ENCODE results near the gene GNA14. TPM values are rescaled to one million over a fixed set of nuclear protein-coding genes. Genes with fewer than 3 reads are reported as not detected.

GNA14 gene
- total RNA-seq, 2 experiments from 2014 or later: not detected

- Mint-ChIP-seq H3K9me3 (ENCODE audit: insufficient read depth) (no peaks in the 10 kb centered on the region), H3K27me3 (ENCODE audit: low read depth) (no peaks in the 10 kb centered on the region), H3K4me3 (no peak overlapping the region), H3K27ac (no peak overlapping the region), H3K36me3 (ENCODE audit: low read depth) (no peaks in the 10 kb centered on the region), H3K4me1 (ENCODE audit: low read depth) (no peaks in the 10 kb centered on the region)
- ChIA-PET CTCF (no interaction called here), POLR2A (no interaction called here)
- no peak for ATAC-seq
- DNase-seq: no peak
These were observed 24.1 kb upstream of the GNA14 start for GRCh38 chr9:77672183-77672582.

DNA sequence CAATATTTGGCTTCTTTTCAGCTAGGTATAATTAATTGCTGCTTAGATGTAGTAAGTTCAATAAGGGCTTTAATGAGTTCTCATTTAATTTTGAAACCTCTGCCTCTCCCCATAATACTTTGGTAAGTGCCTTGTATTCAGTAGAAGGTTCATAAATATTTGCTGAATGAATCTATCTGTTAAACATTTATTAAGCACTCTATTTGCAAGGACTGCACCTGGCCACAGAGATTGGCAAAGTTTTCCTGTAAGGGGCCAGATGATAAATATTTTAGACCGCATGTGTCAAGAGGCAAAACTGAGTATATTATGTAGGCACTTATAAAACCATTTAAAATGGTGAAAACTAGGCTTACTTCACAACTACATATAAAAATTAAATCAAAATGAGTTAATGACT lies 19.0 kb upstream of the GNA14 start:
- no peaks in the 10 kb centered on the region for H3K36me3 Mint-ChIP-seq (ENCODE audit: low read depth)
- CTCF ChIA-PET: no interaction called here
- POLR2A ChIA-PET: no interaction called here
- peaks cover 2% of the 10 kb centered on the region for H3K27me3 Mint-ChIP-seq (ENCODE audit: low read depth)
- DNase-seq: no peak
- H3K9me3 Mint-ChIP-seq (ENCODE audit: insufficient read depth): no peaks in the 10 kb centered on the region
- no peak overlapping the region for H3K4me3 Mint-ChIP-seq
- ATAC-seq: no peak
- H3K4me1 Mint-ChIP-seq (ENCODE audit: low read depth): no peaks in the 10 kb centered on the region
- no peak overlapping the region for H3K27ac Mint-ChIP-seq

- DNase-seq (no peak), ATAC-seq (no peak)
- Mint-ChIP-seq H3K27ac (no peak overlapping the region), H3K9me3 (ENCODE audit: insufficient read depth) (no peaks in the 10 kb centered on the region), H3K36me3 (ENCODE audit: low read depth) (no peaks in the 10 kb centered on the region), H3K4me1 (ENCODE audit: low read depth) (no peaks in the 10 kb centered on the region), H3K4me3 (no peak overlapping the region), H3K27me3 (ENCODE audit: low read depth) (peaks cover 2% of the 10 kb centered on the region)
- ChIA-PET CTCF (no interaction called here), POLR2A (no interaction called here)
These were observed 15.6 kb upstream of the GNA14 start for GRCh38 chr9:77663754-77664153.

DNA sequence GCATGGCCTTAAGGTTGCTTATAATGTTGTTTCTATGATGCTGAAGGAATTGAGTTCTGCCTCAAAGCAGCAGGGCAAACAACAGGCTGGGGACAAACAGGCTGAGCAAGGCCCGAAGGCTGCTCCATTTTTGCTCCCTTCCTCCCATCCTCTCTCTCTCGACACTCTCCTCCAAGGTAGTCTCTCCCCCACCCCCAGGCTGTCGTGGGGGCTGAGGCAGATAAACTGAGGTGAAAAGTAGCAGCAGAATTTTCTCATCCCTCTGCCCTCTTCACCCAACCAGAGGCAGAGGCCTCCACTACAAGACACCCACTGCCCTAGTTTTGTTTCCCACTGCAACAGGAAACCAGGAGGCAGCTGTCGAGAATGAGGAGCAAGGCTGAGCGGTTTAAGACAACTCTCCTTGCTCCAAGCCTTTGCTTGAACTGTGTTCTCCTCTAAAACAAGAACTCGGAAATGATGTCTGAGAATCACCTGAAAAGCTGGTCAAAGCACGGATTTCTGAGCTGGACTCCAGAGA lies 13.5 kb upstream of the GNA14 start:
- Mint-ChIP-seq H3K4me1 (ENCODE audit: low read depth) (no peaks in the 10 kb centered on the region), H3K27me3 (ENCODE audit: low read depth) (peaks cover 2% of the 10 kb centered on the region), H3K27ac (no peak overlapping the region), H3K4me3 (no peak overlapping the region), H3K36me3 (ENCODE audit: low read depth) (no peaks in the 10 kb centered on the region), H3K9me3 (ENCODE audit: insufficient read depth) (no peaks in the 10 kb centered on the region)
- DNase-seq (no peak), ATAC-seq (no peak)
- CTCF ChIA-PET: no interaction called here
- POLR2A ChIA-PET: no interaction called here

DNA sequence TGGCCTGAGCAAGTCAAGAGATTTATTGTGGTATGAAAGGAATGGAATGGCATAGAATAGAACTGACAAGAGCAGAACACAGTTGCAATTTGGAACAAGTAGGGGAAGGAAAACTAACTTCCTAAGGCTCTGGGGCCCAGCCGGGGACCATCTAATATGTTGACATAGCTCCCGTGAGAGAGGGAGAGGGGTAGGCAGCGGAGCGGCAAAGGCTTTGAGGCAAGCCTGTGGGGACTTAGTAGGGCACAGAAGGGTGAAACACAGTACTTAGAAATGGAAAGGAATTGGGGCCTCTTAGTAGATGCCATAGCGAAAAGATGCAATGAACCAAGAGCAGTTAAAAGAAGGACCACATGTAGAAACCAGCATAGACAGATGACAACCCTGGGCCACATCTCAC lies 11.8 kb upstream of the GNA14 start:
- Mint-ChIP-seq H3K4me1 (ENCODE audit: low read depth) (no peaks in the 10 kb centered on the region), H3K27me3 (ENCODE audit: low read depth) (peaks cover 2% of the 10 kb centered on the region), H3K27ac (no peak overlapping the region), H3K36me3 (ENCODE audit: low read depth) (no peaks in the 10 kb centered on the region), H3K9me3 (ENCODE audit: insufficient read depth) (no peaks in the 10 kb centered on the region), H3K4me3 (no peak overlapping the region)
- no peak for DNase-seq
- no peak for ATAC-seq
- ChIA-PET CTCF (no interaction called here), POLR2A (no interaction called here)

GRCh38 chr9:77651203-77651602 lies 3.1 kb upstream of the GNA14 start:
- no peak for ATAC-seq
- Mint-ChIP-seq H3K4me3 (no peak overlapping the region), H3K4me1 (ENCODE audit: low read depth) (peaks cover 8% of the 10 kb centered on the region), H3K36me3 (ENCODE audit: low read depth) (peaks cover 2% of the 10 kb centered on the region), H3K27ac (no peak overlapping the region), H3K27me3 (ENCODE audit: low read depth) (peaks cover 37% of the 10 kb centered on the region), H3K9me3 (ENCODE audit: insufficient read depth) (no peaks in the 10 kb centered on the region)
- CTCF ChIA-PET: no interaction called here
- POLR2A ChIA-PET: no interaction called here
- no peak for DNase-seq

- Mint-ChIP-seq H3K4me1 (ENCODE audit: low read depth) (peaks cover 8% of the 10 kb centered on the region), H3K36me3 (ENCODE audit: low read depth) (peaks cover 2% of the 10 kb centered on the region), H3K27ac (no peak overlapping the region), H3K27me3 (ENCODE audit: low read depth) (peaks cover 51% of the 10 kb centered on the region), H3K9me3 (ENCODE audit: insufficient read depth) (no peaks in the 10 kb centered on the region), H3K4me3 (peak overlapping the region; percentile 38)
- POLR2A ChIA-PET: no interaction called here
- DNase-seq: no peak
- ATAC-seq: no peak
- CTCF ChIA-PET: interaction anchor here (1.2 kb wide), 2 partner anchors 216 to 386 kb away, joined by 3 read pairs; no protein-coding TSS in a partner anchor
These were observed 1.1 kb upstream of the GNA14 start for GRCh38 chr9:77649109-77649812.

DNA sequence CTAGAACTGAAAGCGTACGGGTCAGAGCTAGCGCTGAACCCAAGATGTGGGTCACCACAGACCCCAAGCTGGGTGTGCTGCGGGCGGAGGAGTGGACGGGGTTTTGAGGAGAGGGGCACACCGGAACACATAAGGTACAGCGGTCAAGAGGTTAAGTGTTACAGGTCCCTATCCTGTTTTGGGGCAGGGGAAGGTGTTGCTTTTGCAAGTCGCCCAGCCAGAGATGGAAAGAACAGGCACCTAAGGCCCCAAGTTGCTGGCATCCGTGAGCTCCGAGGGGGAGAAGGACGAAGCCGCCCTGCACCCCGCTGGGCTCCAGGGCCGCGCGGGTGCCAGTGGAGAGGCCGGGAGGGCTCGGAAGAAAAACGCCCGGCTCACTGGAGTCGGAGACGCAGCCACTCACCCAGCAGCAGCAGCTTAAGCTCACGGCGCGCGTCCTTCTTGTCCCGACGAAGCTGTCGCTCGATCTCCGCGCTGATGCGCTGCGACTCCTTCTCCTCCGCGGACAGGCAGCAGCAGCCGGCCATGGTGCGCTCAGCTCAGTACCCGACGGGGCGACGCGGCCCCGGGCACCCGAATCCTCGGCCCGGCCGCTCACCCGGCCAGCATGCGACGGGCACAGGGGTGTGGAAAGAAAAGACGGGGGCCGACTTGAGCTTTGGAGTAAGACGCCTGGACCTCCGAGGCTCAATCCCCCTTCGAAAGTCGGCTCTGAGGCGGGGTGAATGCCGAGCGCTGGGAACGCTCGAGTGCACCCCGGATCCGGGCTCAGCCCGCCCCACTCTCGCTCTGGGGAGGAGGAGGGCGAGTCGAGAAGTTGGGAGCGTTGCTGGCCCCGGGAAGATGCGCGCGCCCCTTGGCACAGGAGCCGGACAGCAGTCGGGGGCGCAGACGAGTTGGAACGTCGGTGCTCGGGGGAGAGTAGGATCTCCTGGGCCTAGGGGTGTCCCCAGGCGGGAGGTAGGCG lies 572 bp downstream of the GNA14 start:
- POLR2A ChIA-PET: no interaction called here
- Mint-ChIP-seq H3K4me1 (ENCODE audit: low read depth) (peaks cover 8% of the 10 kb centered on the region), H3K9me3 (ENCODE audit: insufficient read depth) (no peaks in the 10 kb centered on the region), H3K27ac (no peak overlapping the region), H3K36me3 (ENCODE audit: low read depth) (peaks cover 2% of the 10 kb centered on the region), H3K4me3 (peak overlapping the region; percentile 43), H3K27me3 (ENCODE audit: low read depth) (peaks cover 48% of the 10 kb centered on the region)
- CTCF ChIA-PET: interaction anchor here (0.9 to 2.0 kb wide), 5 partner anchors 9 to 388 kb away, joined by 3 to 4 read pairs (median 3); no protein-coding TSS in a partner anchor
- DNase-seq: peak; percentile 27
- peak; percentile 39 for ATAC-seq

- Mint-ChIP-seq H3K4me3 (no peak overlapping the region), H3K27ac (no peak overlapping the region), H3K4me1 (ENCODE audit: low read depth) (peaks cover 8% of the 10 kb centered on the region), H3K9me3 (ENCODE audit: insufficient read depth) (no peaks in the 10 kb centered on the region), H3K36me3 (ENCODE audit: low read depth) (peaks cover 2% of the 10 kb centered on the region), H3K27me3 (ENCODE audit: low read depth) (peaks cover 40% of the 10 kb centered on the region)
- POLR2A ChIA-PET: no interaction called here
- CTCF ChIA-PET: no interaction called here
- DNase-seq (no peak), ATAC-seq (no peak)
These were observed 4.3 kb downstream of the GNA14 start for GRCh38 chr9:77643871-77644270.

DNA sequence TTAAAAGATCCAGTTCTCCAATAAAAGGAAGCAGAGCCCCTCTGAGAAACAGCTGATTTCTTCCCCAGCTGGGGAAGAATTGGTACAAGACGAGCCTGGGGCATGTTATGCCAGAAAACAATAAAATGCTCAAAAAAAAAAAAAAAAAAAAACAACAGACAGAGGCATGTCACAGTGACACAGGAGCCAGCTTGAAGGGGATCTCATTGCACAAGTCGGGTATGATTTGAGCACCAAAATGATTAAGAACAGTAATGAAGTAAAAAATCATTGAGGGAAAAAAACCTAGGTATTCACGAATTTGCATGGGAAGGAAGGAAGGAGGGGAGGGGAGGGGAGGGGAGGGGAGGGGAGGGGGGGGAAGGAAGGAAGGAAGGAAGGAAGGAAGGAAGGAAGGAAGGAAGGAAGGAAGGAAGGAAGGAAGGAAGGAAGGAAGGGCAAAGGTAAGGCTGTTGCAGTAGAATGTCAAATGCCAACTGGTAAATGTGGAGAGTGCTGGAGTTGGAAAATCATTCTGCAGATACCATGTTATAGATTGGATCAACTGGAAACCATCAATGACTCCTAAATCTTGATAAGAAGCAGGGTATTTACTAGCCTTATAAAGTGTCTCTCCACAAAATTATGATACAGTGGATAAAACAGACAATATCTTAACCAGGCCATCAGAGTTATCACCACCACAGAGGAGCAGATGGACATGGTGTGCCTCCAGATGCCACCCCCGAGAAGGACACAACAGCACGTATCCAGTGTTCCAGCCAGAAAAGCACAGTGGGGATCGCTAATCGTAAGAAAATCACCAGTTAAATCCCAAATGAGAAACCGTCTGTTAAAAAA lies 7.2 kb downstream of the GNA14 start:
- ATAC-seq: no peak
- Mint-ChIP-seq H3K36me3 (ENCODE audit: low read depth) (no peaks in the 10 kb centered on the region), H3K9me3 (ENCODE audit: insufficient read depth) (no peaks in the 10 kb centered on the region)

GRCh38 chr9:77632652-77633051 lies 15.5 kb downstream of the GNA14 start:
- CTCF ChIA-PET: no interaction called here
- ATAC-seq (no peak), DNase-seq (no peak)
- peaks cover 3% of the 10 kb centered on the region for H3K9me3 Mint-ChIP-seq (ENCODE audit: insufficient read depth)
- no peaks in the 10 kb centered on the region for H3K4me1 Mint-ChIP-seq (ENCODE audit: low read depth)
- no peaks in the 10 kb centered on the region for H3K36me3 Mint-ChIP-seq (ENCODE audit: low read depth)
- H3K4me3 Mint-ChIP-seq: no peak overlapping the region
- POLR2A ChIA-PET: interaction anchor here (0.6 kb wide), 1 partner anchor 149 kb away, joined by 3 read pairs; no protein-coding TSS in a partner anchor
- no peak overlapping the region for H3K27ac Mint-ChIP-seq
- H3K27me3 Mint-ChIP-seq (ENCODE audit: low read depth): peaks cover 5% of the 10 kb centered on the region

More for the DNA sequence above, 7.2 kb downstream of the GNA14 start:
- ChIA-PET POLR2A (no interaction called here), CTCF (no interaction called here)
- Mint-ChIP-seq H3K4me1 (ENCODE audit: low read depth) (no peaks in the 10 kb centered on the region), H3K27me3 (ENCODE audit: low read depth) (peaks cover 28% of the 10 kb centered on the region), H3K27ac (no peak overlapping the region), H3K4me3 (no peak overlapping the region)
- DNase-seq: no peak
